HepG2 (cell line): ENCODE results near the gene CCR5AS.
A peak's percentile ranks its signal among the peaks of the same experiment; 100 is the strongest.

Experiments
- ATAC-seq: fragments of 200-7000 bp; cut with Tn5 transposase; 3 replicates; pipeline ENCODE4 v1.9.1; 2020; ENCODE audit warnings: mild to moderate bottlenecking, moderate library complexity
- BruUV-seq: library from RNA; stranded (reverse); fragments of 400-500 nt; replicated peaks from 2 replicates; lab custom pipeline; 2021; lab: Mats Ljungman, UMichigan
- CTCF ChIA-PET: fragments of 300-600 bp; formaldehyde crosslinking; extraction: SDS; loops from one replicate; lab custom pipeline; 2021; ENCODE audit warnings: low total read pairs, inconsistent platforms, low intra/inter-chr PET ratio; lab: Yijun Ruan, JAX
- POLR2A ChIA-PET: fragments of 350-600 bp; sonication (Branson Sonifier 250); formaldehyde crosslinking; loops from one replicate; lab custom pipeline; 2020; ENCODE audit warnings: antibody characterized with exemption, inconsistent platforms; lab: Yijun Ruan, JAX
- DNase-seq: peaks from one replicate; pipeline ENCODE4 v3.0.0-alpha.2; 2015; ENCODE audit warnings: low spot score
- FAIRE-seq: peaks from 3 replicates; lab custom pipeline; 2011; peaks lifted over from hg19 to GRCh38; lab: Jason Lieb, UNC
- H2AFZ ChIP-seq: one replicate; pipeline ENCODE4 v1.6.1; 2011; ENCODE audit warnings: low read length, inconsistent platforms
- H3K27ac ChIP-seq: fragments of 300-600 bp; 3 replicates; pipeline ENCODE4 v1.8.0; 2011; ENCODE audit warnings: mixed run types, mild to moderate bottlenecking, mixed read lengths, low read length, inconsistent platforms; ENCODE audit not compliant: insufficient read depth; ENCODE audit errors: extremely low read length
- H3K27me3 ChIP-seq, 2 experiments: fragments of 200-600 bp in 1 of 2; 2 replicates in 1 of 2; 3 replicates in 1 of 2; pipeline versions ENCODE4 v1.6.0 to v1.8.0; 2011; ENCODE audit warnings: low read length in 2 of 2, mild to moderate bottlenecking in 2 of 2, moderate library complexity in 2 of 2, inconsistent platforms in 1 of 2; ENCODE audit not compliant: insufficient read depth in 2 of 2, control insufficient read depth in 1 of 2
- H3K36me3 ChIP-seq, 2 experiments: fragments of 200-600 bp in 1 of 2; replicated peaks in 1 of 2; 2 replicates in 1 of 2; 3 replicates in 1 of 2; pipeline versions ENCODE4 v1.5.1 to v1.8.0; 2011; ENCODE audit warnings: low read length in 2 of 2, inconsistent platforms in 1 of 2; ENCODE audit not compliant: insufficient read depth in 2 of 2, control insufficient read depth in 1 of 2
- H3K4me1 ChIP-seq: 2 replicates; pipeline ENCODE4 v1.5.1; 2012; ENCODE audit warnings: low read length, inconsistent platforms; ENCODE audit not compliant: insufficient read depth
- H3K4me2 ChIP-seq: 2 replicates; pipeline ENCODE4 v1.6.0; 2011; ENCODE audit warnings: low read depth, low read length, inconsistent platforms
- H3K4me3 ChIP-seq, 3 experiments: fragments of 200-600 bp in 1 of 3; sonication (generic), shearing (Covaris generic) in 1 of 3; replicated peaks in 1 of 3; 2 replicates each; pipeline ENCODE4 v1.5.1; 2011 to 2016; ENCODE audit warnings: low read length in 3 of 3, inconsistent platforms in 2 of 3, low read depth in 2 of 3, mild to moderate bottlenecking in 2 of 3, control low read depth in 1 of 3, mixed read lengths in 1 of 3; ENCODE audit not compliant: insufficient read depth in 1 of 3
- H3K79me2 ChIP-seq: one replicate; pipeline ENCODE4 v1.6.1; 2011; ENCODE audit warnings: low read length, inconsistent platforms; ENCODE audit not compliant: insufficient read depth
- H3K9ac ChIP-seq: 2 replicates; pipeline ENCODE4 v1.6.0; 2011; ENCODE audit warnings: mild to moderate bottlenecking, low read depth, low read length, inconsistent platforms; ENCODE audit not compliant: insufficient read depth
- H3K9me3 ChIP-seq: 2 replicates; pipeline ENCODE4 v1.5.1; 2012; ENCODE audit warnings: mild to moderate bottlenecking, low read length
- H4K20me1 ChIP-seq: 2 replicates; pipeline ENCODE4 v1.6.0; 2011; ENCODE audit warnings: inconsistent platforms, mild to moderate bottlenecking, low read length, moderate library complexity; ENCODE audit not compliant: insufficient read depth
- AHR ChIP-seq: IDR thresholded peaks from 2 replicates; pipeline ENCODE4 v1.6.1; 2018; ENCODE audit warnings: missing genetic modification reagents, missing compliant biosample characterization
- HNF4A ChIP-seq: sonication (generic); formaldehyde crosslinking; IDR thresholded peaks from 2 replicates; pipeline ENCODE4 v1.4.0; 2020; ENCODE audit warnings: missing genetic modification reagents
- HNF4G ChIP-seq, 2 experiments: sonication (generic) in 1 of 2; formaldehyde crosslinking in 1 of 2; IDR thresholded peaks; 2 replicates each; pipeline versions ENCODE4 v1.4.0 to v1.6.1; 2011 to 2020; ENCODE audit warnings: borderline replicate concordance in 2 of 2, low read depth in 2 of 2, mild to moderate bottlenecking in 2 of 2, low read length in 1 of 2, missing genetic modification reagents in 1 of 2, moderate library complexity in 1 of 2
- ONECUT2 ChIP-seq: sonication (generic); formaldehyde crosslinking; IDR thresholded peaks from 2 replicates; pipeline ENCODE4 v1.4.0; 2020; ENCODE audit warnings: missing genetic modification reagents
- SOX13 ChIP-seq, 3 experiments: fragments of 450-650 bp in 1 of 3; sonication (generic) in 1 of 3; formaldehyde crosslinking in 1 of 3; IDR thresholded peaks in 2 of 3; conservative IDR thresholded peaks in 1 of 3; 2 replicates each; pipeline versions ENCODE4 v1.5.0 to v1.6.1; 2016 to 2020; ENCODE audit warnings: antibody characterized with exemption in 1 of 3, mild to moderate bottlenecking in 1 of 3, missing compliant biosample characterization in 1 of 3, missing genetic modification reagents in 1 of 3, moderate library complexity in 1 of 3
- SOX5 ChIP-seq: IDR thresholded peaks from 2 replicates; pipeline ENCODE4 v1.6.1; 2016; ENCODE audit warnings: borderline replicate concordance
- SOX6 ChIP-seq, 2 experiments: fragments of 450-650 bp in 1 of 2; sonication (generic) in 1 of 2; formaldehyde crosslinking in 1 of 2; IDR thresholded peaks; 2 replicates each; pipeline versions ENCODE4 v1.4.0 to v1.6.1; 2017 to 2020; ENCODE audit warnings: antibody characterized with exemption in 1 of 2, mild to moderate bottlenecking in 1 of 2, missing genetic modification reagents in 1 of 2
- ZFP37 ChIP-seq: sonication (generic); formaldehyde crosslinking; IDR thresholded peaks from 2 replicates; pipeline ENCODE4 v1.4.0; 2020; ENCODE audit warnings: missing genetic modification reagents, borderline replicate concordance
- ZNF549 ChIP-seq: sonication (generic); formaldehyde crosslinking; IDR thresholded peaks from 2 replicates; pipeline ENCODE4 v1.5.0; 2020; ENCODE audit warnings: missing genetic modification reagents
- WGBS: methylation state at CpG from one replicate; pipeline ENCODE4 v1.1.6; 2017; ENCODE audit warnings: low lambda C conversion rate; 5-methylcytosine and 5-hydroxymethylcytosine counted together
- in situ Hi-C: cut with HindIII; loops from 2 replicates; pipeline ENCODE4 v1.10.0; 2017; ENCODE audit warnings: low pct_unique_long_range_greater_than_20kb; ENCODE audit not compliant: extremely low pct_ligation_motif_present
- intact Hi-C: fragments of 100-400 bp; cut with micrococcal nuclease; formaldehyde crosslinking; loops from one replicate; pipeline ENCODE4 v1.10.0; 2022; ENCODE audit not compliant: unreplicated experiment
- TF ChIP-seq, protein P1 (sequence below): sonication (generic); formaldehyde crosslinking; IDR thresholded peaks from 2 replicates; pipeline ENCODE4 v1.5.0; 2020; ENCODE audit warnings: mild to moderate bottlenecking, missing genetic modification reagents, moderate library complexity
- TF ChIP-seq, protein P2 (sequence below): sonication (generic); formaldehyde crosslinking; IDR thresholded peaks from 2 replicates; pipeline ENCODE4 v1.8.0; 2022; ENCODE audit warnings: mild to moderate bottlenecking, missing genetic modification reagents, moderate library complexity
- TF ChIP-seq, protein P3 (sequence below), 2 experiments: fragments of 450-650 bp in 1 of 2; sonication (generic) in 1 of 2; formaldehyde crosslinking; IDR thresholded peaks; 2 replicates each; pipeline versions ENCODE4 v1.5.0 to v1.8.0; 2020 to 2022; ENCODE audit warnings: mild to moderate bottlenecking in 1 of 2, missing genetic modification reagents in 1 of 2
- TF ChIP-seq, protein P4 (sequence below): sonication (generic); formaldehyde crosslinking; IDR thresholded peaks from 2 replicates; pipeline ENCODE4 v1.4.0; 2020; ENCODE audit warnings: missing genetic modification reagents

CCR5AS gene

DNA sequence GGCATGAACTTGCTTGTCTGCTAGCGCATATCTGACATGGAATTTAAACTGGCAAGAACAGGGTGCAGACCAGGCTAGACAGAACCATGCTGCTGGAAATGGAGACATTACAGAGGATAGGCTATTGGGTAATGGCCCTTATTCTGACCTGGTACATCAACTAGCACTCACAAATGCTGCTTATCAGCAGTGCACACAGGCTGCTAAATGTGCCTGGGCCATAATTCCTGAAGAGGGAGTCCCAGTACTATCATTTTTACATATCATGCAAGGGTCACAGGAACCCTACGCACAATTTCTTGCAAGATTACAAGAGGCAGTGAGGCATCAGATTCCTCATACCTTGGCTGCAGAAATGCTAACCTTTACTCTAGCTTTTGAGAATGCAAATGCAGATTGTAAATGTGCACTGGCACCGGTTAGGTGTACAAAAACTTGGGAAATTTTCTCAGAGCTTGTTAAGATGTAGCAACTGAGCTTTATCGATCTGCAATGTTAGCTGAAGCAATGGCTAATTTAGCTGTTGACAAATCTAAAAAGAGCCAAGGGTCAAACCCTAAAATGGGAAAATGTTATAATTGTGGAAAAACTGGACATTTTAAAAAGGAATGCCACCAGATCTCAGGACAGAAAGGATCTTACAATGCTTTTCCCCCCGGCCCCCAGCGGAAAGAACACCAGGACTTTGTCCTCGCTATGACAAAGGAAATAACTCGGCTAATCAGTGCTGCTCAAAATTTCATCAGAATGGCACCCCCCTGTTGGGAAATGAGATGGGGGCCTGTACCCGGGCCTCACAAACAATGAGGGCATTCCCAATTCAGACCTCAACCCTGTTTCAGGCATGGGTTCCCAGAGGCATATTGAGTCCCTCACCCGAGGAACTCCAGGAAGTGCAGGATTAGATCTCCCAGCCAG lies 21.3 kb upstream of the CCR5AS start:
- no TSS peak for BruUV-seq
- Histone ChIP-seq H3K4me3 (no peak overlapping the region), H3K27me3 (no peaks in the 10 kb centered on the region; a peak in 1 of 5 replicates), H3K4me2 (peak overlapping the region; percentile 24; the same call in 1 of the 2 replicates), H3K36me3 (no peaks in the 10 kb centered on the region), H2AFZ (no peak overlapping the region), H4K20me1 (no peaks in the 10 kb centered on the region), H3K9ac (no peak overlapping the region), H3K79me2 (no peaks in the 10 kb centered on the region), H3K4me1 (peaks cover 13% of the 10 kb centered on the region), H3K27ac (no peak overlapping the region), H3K9me3 (no peaks in the 10 kb centered on the region)
- in situ Hi-C loops (no loop called here), intact Hi-C loops (no loop called here)
- TF ChIP-seq ZFP37 (no peak), HNF4A (CRISPR knock-in tag) (peak; percentile 30; the same call in 1 of the 2 replicates), HNF4G (IDR thresholded peaks at IDR 0.05; ENCODE audit: borderline replicate concordance, low read depth, low read length) (0 out of 2 replicates have a peak, but pooled peaks have one; percentile 23), HNF4G (CRISPR knock-in tag; IDR thresholded peaks at IDR 0.05; ENCODE audit: borderline replicate concordance, low read depth) (no peak), SOX6 (IDR thresholded peaks at IDR 0.05) (no peak), SOX6 (CRISPR knock-in tag; IDR thresholded peaks at IDR 0.05) (peak; percentile 74), AHR (no peak), SOX13 (IDR thresholded peaks at IDR 0.05) (no peak), SOX13 (CRISPR knock-in tag; conservative IDR thresholded peaks at IDR 0.05 in 1 of 2, IDR thresholded peaks at IDR 0.05 in 1 of 2) (peak in 1 of 2 experiments; percentile 47; a peak in 2 of 4 replicates), ONECUT2 (peak; percentile 23; the same call in 1 of the 2 replicates), ZNF549 (CRISPR knock-in tag) (no peak), SOX5 (CRISPR knock-in tag) (peak; percentile 33; the same call in 1 of the 2 replicates)
- TF ChIP-seq, protein P1, sequence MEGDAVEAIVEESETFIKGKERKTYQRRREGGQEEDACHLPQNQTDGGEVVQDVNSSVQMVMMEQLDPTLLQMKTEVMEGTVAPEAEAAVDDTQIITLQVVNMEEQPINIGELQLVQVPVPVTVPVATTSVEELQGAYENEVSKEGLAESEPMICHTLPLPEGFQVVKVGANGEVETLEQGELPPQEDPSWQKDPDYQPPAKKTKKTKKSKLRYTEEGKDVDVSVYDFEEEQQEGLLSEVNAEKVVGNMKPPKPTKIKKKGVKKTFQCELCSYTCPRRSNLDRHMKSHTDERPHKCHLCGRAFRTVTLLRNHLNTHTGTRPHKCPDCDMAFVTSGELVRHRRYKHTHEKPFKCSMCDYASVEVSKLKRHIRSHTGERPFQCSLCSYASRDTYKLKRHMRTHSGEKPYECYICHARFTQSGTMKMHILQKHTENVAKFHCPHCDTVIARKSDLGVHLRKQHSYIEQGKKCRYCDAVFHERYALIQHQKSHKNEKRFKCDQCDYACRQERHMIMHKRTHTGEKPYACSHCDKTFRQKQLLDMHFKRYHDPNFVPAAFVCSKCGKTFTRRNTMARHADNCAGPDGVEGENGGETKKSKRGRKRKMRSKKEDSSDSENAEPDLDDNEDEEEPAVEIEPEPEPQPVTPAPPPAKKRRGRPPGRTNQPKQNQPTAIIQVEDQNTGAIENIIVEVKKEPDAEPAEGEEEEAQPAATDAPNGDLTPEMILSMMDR (CRISPR knock-in tag), result peak; percentile 15; the same call in 1 of the 2 replicates
- TF ChIP-seq, protein P2, sequence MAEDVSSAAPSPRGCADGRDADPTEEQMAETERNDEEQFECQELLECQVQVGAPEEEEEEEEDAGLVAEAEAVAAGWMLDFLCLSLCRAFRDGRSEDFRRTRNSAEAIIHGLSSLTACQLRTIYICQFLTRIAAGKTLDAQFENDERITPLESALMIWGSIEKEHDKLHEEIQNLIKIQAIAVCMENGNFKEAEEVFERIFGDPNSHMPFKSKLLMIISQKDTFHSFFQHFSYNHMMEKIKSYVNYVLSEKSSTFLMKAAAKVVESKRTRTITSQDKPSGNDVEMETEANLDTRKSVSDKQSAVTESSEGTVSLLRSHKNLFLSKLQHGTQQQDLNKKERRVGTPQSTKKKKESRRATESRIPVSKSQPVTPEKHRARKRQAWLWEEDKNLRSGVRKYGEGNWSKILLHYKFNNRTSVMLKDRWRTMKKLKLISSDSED (CRISPR knock-in tag), result no peak
- TF ChIP-seq, protein P3, sequence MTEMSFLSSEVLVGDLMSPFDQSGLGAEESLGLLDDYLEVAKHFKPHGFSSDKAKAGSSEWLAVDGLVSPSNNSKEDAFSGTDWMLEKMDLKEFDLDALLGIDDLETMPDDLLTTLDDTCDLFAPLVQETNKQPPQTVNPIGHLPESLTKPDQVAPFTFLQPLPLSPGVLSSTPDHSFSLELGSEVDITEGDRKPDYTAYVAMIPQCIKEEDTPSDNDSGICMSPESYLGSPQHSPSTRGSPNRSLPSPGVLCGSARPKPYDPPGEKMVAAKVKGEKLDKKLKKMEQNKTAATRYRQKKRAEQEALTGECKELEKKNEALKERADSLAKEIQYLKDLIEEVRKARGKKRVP (CRISPR knock-in tag; IDR thresholded peaks at IDR 0.05), result 0 out of 4 replicates have a peak, but pooled peaks of 1 of the 2 experiments have one; percentile 20
- TF ChIP-seq, protein P4, sequence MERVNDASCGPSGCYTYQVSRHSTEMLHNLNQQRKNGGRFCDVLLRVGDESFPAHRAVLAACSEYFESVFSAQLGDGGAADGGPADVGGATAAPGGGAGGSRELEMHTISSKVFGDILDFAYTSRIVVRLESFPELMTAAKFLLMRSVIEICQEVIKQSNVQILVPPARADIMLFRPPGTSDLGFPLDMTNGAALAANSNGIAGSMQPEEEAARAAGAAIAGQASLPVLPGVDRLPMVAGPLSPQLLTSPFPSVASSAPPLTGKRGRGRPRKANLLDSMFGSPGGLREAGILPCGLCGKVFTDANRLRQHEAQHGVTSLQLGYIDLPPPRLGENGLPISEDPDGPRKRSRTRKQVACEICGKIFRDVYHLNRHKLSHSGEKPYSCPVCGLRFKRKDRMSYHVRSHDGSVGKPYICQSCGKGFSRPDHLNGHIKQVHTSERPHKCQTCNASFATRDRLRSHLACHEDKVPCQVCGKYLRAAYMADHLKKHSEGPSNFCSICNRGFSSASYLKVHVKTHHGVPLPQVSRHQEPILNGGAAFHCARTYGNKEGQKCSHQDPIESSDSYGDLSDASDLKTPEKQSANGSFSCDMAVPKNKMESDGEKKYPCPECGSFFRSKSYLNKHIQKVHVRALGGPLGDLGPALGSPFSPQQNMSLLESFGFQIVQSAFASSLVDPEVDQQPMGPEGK (CRISPR knock-in tag), result peak; percentile 54; the same call in 1 of the 2 replicates
- POLR2A ChIA-PET, result no interaction called here
- no peak for FAIRE-seq
- CTCF ChIA-PET, result no interaction called here
- WGBS, result 2% methylated on average over 8 of the region's 10 CpGs
- DNase-seq, result peak; percentile 10
- ATAC-seq, result peak; percentile 50
